Smooth muscle cell (in vitro differentiated cells): ENCODE results near the gene C11orf65. TPM values are rescaled to one million over a fixed set of nuclear protein-coding genes. Genes with fewer than 3 reads are reported as not detected.
"Not testable (repeated sequence)": the region's sequence is repeated elsewhere in the genome, so short reads cannot be mapped to it uniquely, and the experiment has no call there.

Experiments
- DNase-seq: peaks from one replicate; lab custom pipeline; 2025; ENCODE audit not compliant: unreplicated experiment; lab: John Stamatoyannopoulos, UW
- H2AFZ ChIP-seq: fragments of 200-600 bp; sonication (generic); 2 replicates; pipeline ENCODE4 v1.6.0; 2016; ENCODE audit warnings: antibody characterized with exemption, low read depth, mild to moderate bottlenecking
- H3F3A ChIP-seq: fragments of 200-600 bp; sonication (generic); 2 replicates; pipeline ENCODE4 v1.6.0; 2017; ENCODE audit warnings: antibody characterized with exemption, low read depth
- H3K27ac ChIP-seq: fragments of 200-600 bp; sonication (generic); 2 replicates; pipeline ENCODE4 v1.5.1; 2016; ENCODE audit warnings: low read depth, mild to moderate bottlenecking
- H3K27me3 ChIP-seq: fragments of 200-600 bp; sonication (generic); 2 replicates; pipeline ENCODE4 v1.6.1; 2016; ENCODE audit warnings: low read depth, mild to moderate bottlenecking
- H3K36me3 ChIP-seq: fragments of 200-600 bp; sonication (generic); 2 replicates; pipeline ENCODE4 v1.5.1; 2016; ENCODE audit warnings: low read depth
- H3K4me1 ChIP-seq: fragments of 200-600 bp; sonication (generic); 2 replicates; pipeline ENCODE4 v1.5.1; 2016; ENCODE audit warnings: low read depth
- H3K4me2 ChIP-seq: fragments of 200-600 bp; sonication (generic); 2 replicates; pipeline ENCODE4 v1.6.0; 2016; ENCODE audit warnings: mild to moderate bottlenecking
- H3K4me3 ChIP-seq: fragments of 200-600 bp; sonication (generic); 2 replicates; pipeline ENCODE4 v1.5.1; 2016; ENCODE audit warnings: mild to moderate bottlenecking
- H3K79me2 ChIP-seq: fragments of 200-600 bp; sonication (generic); 2 replicates; pipeline ENCODE4 v1.6.0; 2016; ENCODE audit warnings: low read depth, mild to moderate bottlenecking
- H3K9ac ChIP-seq: fragments of 200-600 bp; sonication (generic); 2 replicates; pipeline ENCODE4 v1.6.0; 2016; ENCODE audit warnings: low read depth
- H3K9me3 ChIP-seq: fragments of 200-600 bp; sonication (generic); replicated peaks from 2 replicates; pipeline ENCODE4 v1.5.1; 2016; ENCODE audit warnings: low read depth
- H4K20me1 ChIP-seq: fragments of 200-600 bp; sonication (generic); 2 replicates; pipeline ENCODE4 v1.6.0; 2016; ENCODE audit warnings: low read depth
- WGBS: methylation state at CpG from one replicate; pipeline ENCODE4 v1.1.7; 2016; ENCODE audit warnings: low lambda C conversion rate; 5-methylcytosine and 5-hydroxymethylcytosine counted together
- polyA plus RNA-seq: library from polyadenylated mRNA; unstranded; fragments of >200 nt; fragmentation: Nextera tagmentation; extraction: Ambion mirVana; gene quantifications from 2 replicates; pipeline ENCODE4 v1.2.1, GENCODE V29; 2016
- total RNA-seq: library from RNA; depleted of rRNA; stranded (reverse); fragments of >200 nt; gene quantifications from 2 replicates; pipeline ENCODE4 v1.2.3, GENCODE V29; 2014
- TF ChIP-seq, protein P1 (sequence below): fragments of 200-600 bp; sonication (generic); IDR thresholded peaks from 2 replicates; pipeline ENCODE4 v1.5.1; 2017; ENCODE audit warnings: borderline replicate concordance, mild to moderate bottlenecking, antibody characterized with exemption; ENCODE audit not compliant: insufficient read depth, poor library complexity, severe bottlenecking

Gene C11orf65
- total and polyA plus RNA-seq, 2 experiments from 2014 or later, result 1.9 TPM

DNA sequence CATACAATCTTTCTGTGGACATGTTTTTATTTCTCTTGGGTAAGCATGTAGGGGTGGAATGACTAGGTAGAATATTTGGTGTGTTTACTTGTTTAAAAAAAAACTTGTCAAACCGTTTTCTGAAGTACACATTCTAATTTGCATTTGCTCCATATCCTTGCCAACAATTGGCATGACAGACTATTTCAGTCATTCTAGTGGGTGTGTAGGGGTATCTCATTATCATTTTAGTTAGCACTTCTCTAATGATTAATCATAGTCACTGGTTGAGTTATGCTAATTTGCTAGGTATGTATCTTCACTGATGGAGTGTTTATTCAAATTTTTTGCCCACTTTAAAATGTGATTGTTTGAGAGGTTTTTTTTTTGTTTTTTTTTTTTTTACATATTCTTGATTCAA lies 64.3 kb downstream of the C11orf65 start:
- H3K27ac ChIP-seq, result no peak overlapping the region
- H3K9me3 ChIP-seq, result no peaks in the 10 kb centered on the region
- TF ChIP-seq, protein P1, sequence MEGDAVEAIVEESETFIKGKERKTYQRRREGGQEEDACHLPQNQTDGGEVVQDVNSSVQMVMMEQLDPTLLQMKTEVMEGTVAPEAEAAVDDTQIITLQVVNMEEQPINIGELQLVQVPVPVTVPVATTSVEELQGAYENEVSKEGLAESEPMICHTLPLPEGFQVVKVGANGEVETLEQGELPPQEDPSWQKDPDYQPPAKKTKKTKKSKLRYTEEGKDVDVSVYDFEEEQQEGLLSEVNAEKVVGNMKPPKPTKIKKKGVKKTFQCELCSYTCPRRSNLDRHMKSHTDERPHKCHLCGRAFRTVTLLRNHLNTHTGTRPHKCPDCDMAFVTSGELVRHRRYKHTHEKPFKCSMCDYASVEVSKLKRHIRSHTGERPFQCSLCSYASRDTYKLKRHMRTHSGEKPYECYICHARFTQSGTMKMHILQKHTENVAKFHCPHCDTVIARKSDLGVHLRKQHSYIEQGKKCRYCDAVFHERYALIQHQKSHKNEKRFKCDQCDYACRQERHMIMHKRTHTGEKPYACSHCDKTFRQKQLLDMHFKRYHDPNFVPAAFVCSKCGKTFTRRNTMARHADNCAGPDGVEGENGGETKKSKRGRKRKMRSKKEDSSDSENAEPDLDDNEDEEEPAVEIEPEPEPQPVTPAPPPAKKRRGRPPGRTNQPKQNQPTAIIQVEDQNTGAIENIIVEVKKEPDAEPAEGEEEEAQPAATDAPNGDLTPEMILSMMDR, result no peak
- H4K20me1 ChIP-seq, result no peaks in the 10 kb centered on the region
- no peak overlapping the region for H3K4me2 ChIP-seq
- H3K36me3 ChIP-seq, result no peaks in the 10 kb centered on the region
- H3K79me2 ChIP-seq, result no peaks in the 10 kb centered on the region
- no peak for DNase-seq
- H3K27me3 ChIP-seq, result no peaks in the 10 kb centered on the region
- H3K4me3 ChIP-seq, result no peak overlapping the region
- no peak overlapping the region for H2AFZ ChIP-seq
- WGBS, result 84% methylated on average over 1 of the region's 1 CpG
- no peaks in the 10 kb centered on the region for H3K4me1 ChIP-seq
- no peak overlapping the region for H3K9ac ChIP-seq
- no peaks in the 10 kb centered on the region for H3F3A ChIP-seq

DNA sequence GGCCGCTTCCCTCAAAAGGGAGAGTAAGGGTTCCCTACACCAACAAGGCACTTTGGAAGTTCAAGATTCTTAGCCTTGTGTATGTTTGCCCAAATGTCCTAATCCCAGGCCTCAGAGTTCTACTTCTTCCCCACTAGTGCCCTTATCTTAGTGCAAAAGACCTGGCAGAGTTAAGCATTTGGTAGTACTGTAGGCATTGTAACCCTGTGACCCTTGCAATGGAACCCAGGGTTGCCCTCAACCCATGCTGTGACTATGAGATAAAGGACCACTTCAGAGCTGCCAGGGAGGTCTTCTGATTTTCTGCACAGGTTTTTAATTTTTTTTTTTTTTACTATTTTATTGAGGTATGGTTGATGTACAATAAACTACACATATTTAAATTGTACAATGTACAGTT lies 65.1 kb downstream of the C11orf65 start:
- 82% methylated on average over 1 of the region's 1 CpG for WGBS

DNA sequence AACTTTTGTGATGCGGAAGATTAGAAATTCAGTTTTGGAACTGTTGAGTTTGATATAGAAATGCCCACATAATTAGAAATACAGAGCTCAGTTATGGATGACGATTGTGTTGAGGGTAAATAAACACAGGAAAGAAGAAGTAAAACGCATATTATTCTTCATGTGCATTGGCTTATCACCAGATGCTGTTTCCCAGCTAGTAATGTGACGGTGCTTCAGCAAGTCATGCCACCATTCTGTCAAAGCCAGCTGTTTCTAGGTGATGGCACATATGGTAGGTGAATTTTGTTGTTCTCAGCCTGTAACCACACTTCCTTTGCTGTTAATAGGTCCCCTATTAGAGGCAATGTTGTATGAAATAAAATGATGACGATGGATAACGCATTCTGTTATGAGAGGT lies 68.9 kb downstream of the C11orf65 start:
- TF ChIP-seq, protein P1, result no peak
- H4K20me1 ChIP-seq, result no peaks in the 10 kb centered on the region
- H2AFZ ChIP-seq, result no peak overlapping the region
- no peak overlapping the region for H3K27ac ChIP-seq
- H3K9ac ChIP-seq, result no peak overlapping the region
- H3K4me2 ChIP-seq, result no peak overlapping the region
- 91% methylated on average over 6 of the region's 6 CpGs for WGBS
- DNase-seq, result no peak
- no peaks in the 10 kb centered on the region for H3K36me3 ChIP-seq
- H3K4me1 ChIP-seq, result no peaks in the 10 kb centered on the region
- H3K27me3 ChIP-seq, result no peaks in the 10 kb centered on the region
- no peak overlapping the region for H3K4me3 ChIP-seq
- H3K79me2 ChIP-seq, result no peaks in the 10 kb centered on the region
- H3K9me3 ChIP-seq, result no peaks in the 10 kb centered on the region
- no peaks in the 10 kb centered on the region for H3F3A ChIP-seq

More for the DNA sequence above, 65.1 kb downstream of the C11orf65 start:
- H3K36me3 ChIP-seq, result no peaks in the 10 kb centered on the region
- TF ChIP-seq, protein P1, result no peak
- H3K4me3 ChIP-seq, result no peak overlapping the region
- H3K4me2 ChIP-seq, result no peak overlapping the region
- no peak overlapping the region for H2AFZ ChIP-seq
- no peak overlapping the region for H3K9ac ChIP-seq
- no peaks in the 10 kb centered on the region for H3K9me3 ChIP-seq
- DNase-seq, result no peak
- no peaks in the 10 kb centered on the region for H3K79me2 ChIP-seq
- H3K4me1 ChIP-seq, result no peaks in the 10 kb centered on the region
- H3F3A ChIP-seq, result no peaks in the 10 kb centered on the region
- H3K27ac ChIP-seq, result no peak overlapping the region
- H3K27me3 ChIP-seq, result no peaks in the 10 kb centered on the region
- no peaks in the 10 kb centered on the region for H4K20me1 ChIP-seq

DNA sequence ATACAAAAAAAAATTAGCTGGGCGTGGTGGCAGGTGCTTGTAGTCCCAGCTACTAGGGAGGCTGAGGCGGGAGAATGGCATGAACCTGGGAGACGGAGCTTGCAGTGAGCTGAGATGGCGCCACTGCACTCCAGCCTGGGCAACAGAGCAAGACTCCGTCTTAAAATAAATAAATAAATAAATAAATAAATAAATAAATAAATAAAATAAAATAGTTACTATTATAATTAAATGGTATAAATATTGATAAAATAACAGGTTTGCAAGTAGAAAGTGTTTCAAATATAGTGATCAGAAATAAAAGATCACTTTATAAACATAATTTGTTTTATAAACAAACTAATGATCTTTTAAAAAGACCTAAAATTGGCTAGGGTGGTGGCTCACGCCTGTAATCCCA lies 70.7 kb downstream of the C11orf65 start:
- H3F3A ChIP-seq, H3K4me3 ChIP-seq, DNase-seq, H3K4me2 ChIP-seq, H3K36me3 ChIP-seq, H3K9me3 ChIP-seq, H3K4me1 ChIP-seq, H4K20me1 ChIP-seq, H3K27me3 ChIP-seq, H3K27ac ChIP-seq, H3K79me2 ChIP-seq, H3K9ac ChIP-seq, H2AFZ ChIP-seq: not testable (repeated sequence)
- WGBS, result 96% methylated on average over 6 of the region's 6 CpGs
